NCI-H774 (cell line): ENCODE measurements around the gene INSL3.

Experiments used
- DNase-seq: peaks from one replicate; lab custom pipeline; 2025; lab: John Stamatoyannopoulos, UW

The INSL3 gene

GRCh38 chr19:17821190-17821589 lies at the start of gene INSL3:
INSL3 (minus strand) TSS chr19:17821519; CDS start chr19:17821506, 13 bp downstream.
- no peak for DNase-seq

GRCh38 chr19:17869114-17869608 lies 47.8 kb upstream of the INSL3 start:
- no peak for DNase-seq

GRCh38 chr19:17868669-17869068 lies 47.4 kb upstream of the INSL3 start:
- DNase-seq = no peak

- DNase-seq = no peak
Observed at GRCh38 chr19:17866964-17867486, 45.7 kb upstream of the INSL3 start.

- no peak for DNase-seq
Observed at GRCh38 chr19:17866312-17866963, 45.1 kb upstream of the INSL3 start.

- no peak for DNase-seq
Observed at GRCh38 chr19:17865364-17866311, 44.3 kb upstream of the INSL3 start.

GRCh38 chr19:17863520-17864182 lies 42.3 kb upstream of the INSL3 start:
- DNase-seq = no peak

GRCh38 chr19:17862711-17863519 lies 41.6 kb upstream of the INSL3 start:
- DNase-seq = no peak

GRCh38 chr19:17861542-17862402 lies 40.5 kb upstream of the INSL3 start:
- no peak for DNase-seq

DNA sequence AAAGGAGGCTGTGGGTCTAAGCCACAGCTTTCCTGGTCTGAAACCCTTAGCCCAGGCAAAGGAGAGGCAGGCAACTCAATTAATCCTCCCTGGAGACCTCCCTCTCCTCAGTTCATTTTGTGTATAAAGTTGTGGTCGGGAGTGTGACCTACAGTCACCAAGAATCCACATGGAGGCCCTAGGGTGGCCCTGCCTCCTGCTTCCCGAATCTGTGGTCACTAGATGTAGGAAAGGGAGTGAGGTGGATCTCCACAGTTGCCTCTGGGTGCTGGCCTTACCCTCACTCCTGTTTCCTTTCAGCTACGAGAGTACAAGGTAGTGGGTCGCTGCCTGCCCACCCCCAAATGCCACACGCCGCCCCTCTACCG lies 39.7 kb upstream of the INSL3 start:
- DNase-seq = no peak

DNA sequence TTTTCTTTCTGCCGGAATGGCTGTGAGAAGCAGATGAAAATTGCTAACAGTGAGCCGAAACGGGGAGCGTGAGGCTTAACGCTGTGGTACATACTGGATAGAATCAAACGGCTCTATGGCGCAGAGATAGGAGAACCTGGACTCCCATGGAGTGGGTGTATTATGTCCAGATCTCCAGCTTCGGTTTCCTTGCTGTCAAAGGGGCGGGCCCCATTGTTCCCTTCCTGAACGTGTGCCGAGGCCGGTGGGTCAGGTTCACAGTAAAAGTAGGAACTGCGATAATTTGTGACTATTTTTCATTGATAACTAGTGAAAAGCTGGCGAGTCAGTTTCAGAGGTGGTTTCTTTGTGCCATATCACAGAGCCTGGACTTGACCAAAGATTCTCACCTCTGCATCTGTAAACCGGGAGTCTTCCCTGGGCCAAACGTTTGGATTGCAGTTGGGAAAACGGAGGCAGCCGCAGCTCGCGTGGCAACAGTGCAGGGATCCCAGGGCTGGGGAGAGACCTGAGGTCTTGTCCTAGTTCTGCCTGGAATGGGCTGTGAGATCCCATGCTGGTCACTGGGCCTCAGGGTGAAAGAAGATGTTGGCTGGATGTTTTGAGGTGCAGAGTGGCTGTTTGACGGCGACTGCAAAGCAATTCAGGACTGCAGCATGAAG lies 39.1 kb upstream of the INSL3 start:
- DNase-seq = no peak

DNA sequence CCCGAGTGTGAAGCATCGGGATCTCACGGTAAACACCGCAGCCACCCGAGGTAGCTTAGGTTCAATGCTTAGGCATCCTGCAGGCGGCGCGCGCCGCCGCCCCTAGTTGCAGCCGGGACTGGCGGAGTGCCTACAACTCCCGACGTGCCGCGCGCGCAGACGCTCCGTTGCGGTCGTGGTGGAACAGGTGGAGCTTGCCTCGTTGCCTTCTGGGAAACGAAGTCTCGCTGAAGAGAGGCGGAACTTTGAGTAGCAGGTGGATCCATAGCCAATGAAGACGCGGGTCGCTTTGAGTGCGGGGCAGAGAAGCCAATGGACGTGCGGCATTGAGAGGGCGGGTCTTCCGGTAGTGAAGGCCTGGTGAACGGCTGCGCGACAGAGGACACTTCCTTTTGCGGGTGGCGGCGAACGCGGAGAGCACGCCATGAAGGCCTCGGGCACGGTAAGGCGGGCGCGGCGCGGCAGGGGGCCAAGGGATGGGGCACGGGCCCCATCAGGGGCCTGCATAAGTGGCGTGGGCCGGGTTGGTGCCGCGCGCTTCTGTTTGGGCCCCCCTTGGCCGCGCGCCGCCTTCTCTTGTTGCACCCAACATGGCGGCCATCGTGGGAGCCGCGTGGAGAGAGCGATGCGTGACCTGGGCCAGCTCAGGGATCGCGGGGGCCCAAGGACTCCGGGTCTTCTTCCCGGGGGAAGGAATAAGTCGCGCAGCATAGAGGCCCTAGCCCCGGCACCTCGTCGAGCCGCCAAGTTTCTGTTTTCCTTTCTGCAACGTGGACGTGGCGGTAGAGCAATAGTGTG lies 38.4 kb upstream of the INSL3 start, which contains the start of gene RPL18A:
TSS of gene RPL18A (plus strand) at position 378 of the 798 bp plus-strand sequence. CDS start at position 425, 47 bp downstream.
- DNase-seq = peak; percentile 99

DNA sequence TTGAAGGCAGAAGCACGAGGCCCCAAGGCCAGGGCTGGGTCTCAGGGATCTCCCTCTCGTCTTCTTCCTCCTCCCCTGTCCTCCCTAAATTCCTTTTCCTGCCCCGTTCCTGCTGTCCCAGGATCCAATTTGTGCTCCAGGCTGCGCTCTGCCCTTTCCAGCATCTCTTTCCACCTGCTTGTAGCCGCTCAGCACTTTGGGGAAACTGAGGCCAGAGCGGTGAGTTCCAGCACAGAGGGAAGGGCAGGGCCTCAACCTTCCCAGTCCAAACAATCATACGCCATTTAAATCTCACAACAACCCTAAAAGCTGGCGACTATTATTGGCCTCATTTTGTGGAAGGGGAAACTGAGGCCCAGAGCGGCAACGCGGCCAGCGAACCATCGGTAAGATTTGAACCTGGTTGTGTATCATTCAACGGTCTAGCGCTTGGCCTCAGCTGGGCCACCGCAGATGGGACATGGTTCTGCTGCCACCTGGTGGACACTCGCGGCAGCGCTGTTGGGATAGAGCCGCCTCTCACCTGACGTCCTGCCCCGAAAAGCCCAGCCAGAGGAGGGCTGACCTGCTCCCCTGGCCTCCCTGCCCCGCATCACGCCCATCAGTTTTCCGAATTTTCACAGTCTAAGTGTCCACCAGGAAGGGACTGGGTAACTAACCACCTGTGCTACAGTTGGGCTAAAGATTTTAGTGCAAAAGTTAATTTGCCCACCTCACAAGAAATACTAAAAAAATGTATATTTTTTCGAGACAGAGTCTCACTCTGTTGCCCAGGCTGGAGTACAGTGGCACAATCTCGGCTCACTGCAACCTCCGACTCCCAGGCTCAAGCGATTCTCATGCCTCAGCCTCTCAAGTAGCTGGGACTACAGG lies 34.2 kb upstream of the INSL3 start:
- peak; percentile 52 for DNase-seq

GRCh38 chr19:17854061-17854460 lies 32.7 kb upstream of the INSL3 start:
- no peak for DNase-seq

- no peak for DNase-seq
Observed at GRCh38 chr19:17848595-17849292, 27.4 kb upstream of the INSL3 start.

DNA sequence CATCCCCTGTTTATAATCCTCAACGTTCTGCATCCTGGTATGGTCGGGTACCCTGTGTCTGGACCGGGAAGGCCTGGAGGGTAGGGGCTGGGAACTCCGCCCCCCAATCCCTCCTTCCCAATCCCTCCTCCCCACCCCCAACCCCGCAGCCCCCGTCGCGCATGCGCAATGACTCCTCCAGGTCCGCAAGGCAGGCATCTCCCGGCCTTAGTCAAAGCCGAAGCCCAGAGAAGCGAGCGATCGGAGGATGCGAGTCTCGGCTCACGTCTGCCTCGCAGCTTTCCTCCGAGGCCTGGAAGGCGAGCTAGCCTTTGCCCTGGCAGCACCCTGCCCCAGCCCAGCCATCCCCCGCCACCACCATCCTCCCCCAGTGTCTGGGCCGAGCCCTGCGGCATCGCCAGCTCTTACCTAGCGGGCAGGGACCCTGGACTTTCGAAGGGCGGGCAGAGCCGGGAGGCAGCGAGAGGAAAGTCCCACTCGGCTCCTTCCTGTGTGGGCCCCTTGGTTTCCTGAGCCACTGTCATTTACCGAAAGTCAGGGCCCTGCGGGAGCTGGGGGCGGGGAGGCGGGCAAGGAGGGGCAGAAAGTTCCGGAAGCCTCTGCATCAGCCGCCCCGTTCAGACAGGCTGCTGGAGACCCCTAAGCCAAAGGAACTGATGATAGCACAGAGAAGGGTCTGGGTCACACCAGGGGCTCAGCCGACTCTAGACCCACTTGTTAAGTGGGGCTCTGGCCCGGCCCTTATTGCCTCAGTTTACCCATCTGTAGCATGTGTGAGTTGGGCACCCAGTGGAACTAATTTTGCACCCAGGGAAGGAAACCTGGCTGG lies 26.4 kb upstream of the INSL3 start, which contains the start of gene JAK3:
TSS of gene JAK3 (minus strand) at position 445 of the 829 bp plus-strand sequence. CDS start 3,565 bp downstream, outside the sequence.
- DNase-seq = no peak
